Skeletal muscle satellite cell (primary cell): ENCODE measurements around the gene KRT6C. TPM values are rescaled to one million over a fixed set of nuclear protein-coding genes. Genes with fewer than 3 reads are reported as not detected.

ENCODE experiments used
- H3K27me3 ChIP-seq: 2 replicates; pipeline ENCODE4 v1.7.0; 2013; ENCODE audit warnings: low read length; ENCODE audit not compliant: control insufficient read depth, insufficient read depth
- H3K36me3 ChIP-seq: 2 replicates; pipeline ENCODE4 v1.7.0; 2013; ENCODE audit warnings: mild to moderate bottlenecking, control low read depth, low read length; ENCODE audit not compliant: insufficient read depth
- H3K4me1 ChIP-seq: 2 replicates; pipeline ENCODE4 v1.7.0; 2013; ENCODE audit warnings: low read length; ENCODE audit not compliant: control insufficient read depth, insufficient read depth
- H3K4me2 ChIP-seq: 2 replicates; pipeline ENCODE4 v1.7.0; 2013; ENCODE audit warnings: mild to moderate bottlenecking, low read length
- H3K4me3 ChIP-seq: 2 replicates; pipeline ENCODE4 v1.7.0; 2013; ENCODE audit warnings: low read length
- H3K9ac ChIP-seq: 2 replicates; pipeline ENCODE4 v1.7.0; 2013; ENCODE audit warnings: mild to moderate bottlenecking, low read depth, low read length, moderate library complexity
- H3K9me3 ChIP-seq: replicated peaks from 2 replicates; pipeline ENCODE4 v1.7.0; 2013; ENCODE audit warnings: mild to moderate bottlenecking, control low read depth, low read length
- total RNA-seq: library from RNA; depleted of rRNA; stranded (reverse); fragments of >200 nt; gene quantifications from 2 replicates; pipeline ENCODE4 v1.2.3, GENCODE V29; 2012; rRNA removed

Gene KRT6C
- not detected in 2 replicates for total RNA-seq

- H3K4me3 ChIP-seq, result no peak within 1 kb of the TSS
- no peak within 1 kb of the TSS for H3K9ac ChIP-seq
- no peak within 1 kb of the TSS for H3K4me2 ChIP-seq
- no peaks in the 10 kb centered on the region for H3K9me3 ChIP-seq
- H3K36me3 ChIP-seq, result no peaks in the 10 kb centered on the region
- no peaks in the 10 kb centered on the region for H3K4me1 ChIP-seq
- H3K27me3 ChIP-seq, result peaks cover 10% of the 10 kb centered on the region
Measured at GRCh38 chr12:52473768-52474167, at the start of gene KRT6C. TSS of gene KRT6C (minus strand) at chr12:52473805. CDS start at chr12:52473737, 68 bp downstream.

GRCh38 chr12:52522346-52523011, 48.9 kb upstream of the KRT6C start:
- Histone ChIP-seq H3K9ac (no peak overlapping the region), H3K4me2 (peak overlapping the region; percentile 54), H3K9me3 (no peaks in the 10 kb centered on the region), H3K27me3 (peaks cover 87% of the 10 kb centered on the region), H3K4me3 (no peak overlapping the region), H3K36me3 (no peaks in the 10 kb centered on the region), H3K4me1 (peaks cover 19% of the 10 kb centered on the region)

- H3K36me3 ChIP-seq, result no peaks in the 10 kb centered on the region
- peaks cover 87% of the 10 kb centered on the region for H3K27me3 ChIP-seq
- H3K4me2 ChIP-seq, result peak overlapping the region; percentile 54
- no peaks in the 10 kb centered on the region for H3K9me3 ChIP-seq
- H3K9ac ChIP-seq, result no peak overlapping the region
- peaks cover 19% of the 10 kb centered on the region for H3K4me1 ChIP-seq
- no peak overlapping the region for H3K4me3 ChIP-seq
Measured at GRCh38 chr12:52521568-52522266, 48.1 kb upstream of the KRT6C start.

GRCh38 chr12:52521175-52521567, 47.6 kb upstream of the KRT6C start:
- Histone ChIP-seq H3K4me3 (no peak overlapping the region), H3K9me3 (no peaks in the 10 kb centered on the region), H3K9ac (no peak overlapping the region), H3K4me2 (no peak overlapping the region), H3K4me1 (peaks cover 19% of the 10 kb centered on the region), H3K36me3 (no peaks in the 10 kb centered on the region), H3K27me3 (peaks cover 88% of the 10 kb centered on the region)

GRCh38 chr12:52519826-52520662, 46.4 kb upstream of the KRT6C start, which contains the start of gene KRT5:
TSS of gene KRT5 (minus strand) at chr12:52520394. CDS start at chr12:52520296, 98 bp downstream.
- no peak within 1 kb of the TSS for H3K4me3 ChIP-seq
- no peaks in the 10 kb centered on the region for H3K9me3 ChIP-seq
- no peak within 1 kb of the TSS for H3K4me2 ChIP-seq
- peaks cover 19% of the 10 kb centered on the region for H3K4me1 ChIP-seq
- H3K36me3 ChIP-seq, result no peaks in the 10 kb centered on the region
- no peak within 1 kb of the TSS for H3K9ac ChIP-seq
- H3K27me3 ChIP-seq, result peaks cover 86% of the 10 kb centered on the region

- no peak overlapping the region for H3K9ac ChIP-seq
- H3K4me2 ChIP-seq, result no peak overlapping the region
- no peaks in the 10 kb centered on the region for H3K9me3 ChIP-seq
- no peak overlapping the region for H3K4me3 ChIP-seq
- H3K27me3 ChIP-seq, result peaks cover 83% of the 10 kb centered on the region
- H3K4me1 ChIP-seq, result peaks cover 19% of the 10 kb centered on the region
- H3K36me3 ChIP-seq, result no peaks in the 10 kb centered on the region
Measured at GRCh38 chr12:52519387-52519703, 45.7 kb upstream of the KRT6C start.

GRCh38 chr12:52518574-52519386, 45.2 kb upstream of the KRT6C start:
- no peak overlapping the region for H3K9ac ChIP-seq
- H3K9me3 ChIP-seq, result no peaks in the 10 kb centered on the region
- peaks cover 19% of the 10 kb centered on the region for H3K4me1 ChIP-seq
- no peaks in the 10 kb centered on the region for H3K36me3 ChIP-seq
- H3K4me2 ChIP-seq, result no peak overlapping the region
- H3K27me3 ChIP-seq, result peaks cover 77% of the 10 kb centered on the region
- no peak overlapping the region for H3K4me3 ChIP-seq

GRCh38 chr12:52517888-52518287, 44.3 kb upstream of the KRT6C start:
- Histone ChIP-seq H3K9ac (no peak overlapping the region), H3K36me3 (no peaks in the 10 kb centered on the region), H3K4me1 (peaks cover 17% of the 10 kb centered on the region), H3K4me2 (no peak overlapping the region), H3K9me3 (no peaks in the 10 kb centered on the region), H3K27me3 (peaks cover 69% of the 10 kb centered on the region), H3K4me3 (no peak overlapping the region)

- H3K36me3 ChIP-seq, result no peaks in the 10 kb centered on the region
- H3K9me3 ChIP-seq, result no peaks in the 10 kb centered on the region
- no peak overlapping the region for H3K9ac ChIP-seq
- peaks cover 11% of the 10 kb centered on the region for H3K4me1 ChIP-seq
- peaks cover 62% of the 10 kb centered on the region for H3K27me3 ChIP-seq
- no peak overlapping the region for H3K4me2 ChIP-seq
- H3K4me3 ChIP-seq, result no peak overlapping the region
Measured at GRCh38 chr12:52517005-52517835, 43.6 kb upstream of the KRT6C start.

- Histone ChIP-seq H3K4me1 (peaks cover 3% of the 10 kb centered on the region), H3K36me3 (no peaks in the 10 kb centered on the region), H3K9me3 (no peaks in the 10 kb centered on the region), H3K4me2 (no peak overlapping the region), H3K4me3 (no peak overlapping the region), H3K9ac (no peak overlapping the region), H3K27me3 (peaks cover 53% of the 10 kb centered on the region)
Measured at GRCh38 chr12:52515927-52516831, 42.6 kb upstream of the KRT6C start.
